ENCODE measurements around the gene OR51I2. TPM values are rescaled to one million over a fixed set of nuclear protein-coding genes. Genes with fewer than 3 reads are reported as not detected.

Gene OR51I2
- total RNA-seq, 1 experiment from 2014 or later = not detected

- no peaks in the 10 kb centered on the region for H3K9me3 ChIP-seq (ENCODE audit: insufficient read depth, low read depth)
- BruUV-seq (replicated peaks) = no TSS peak
- no peaks in the 10 kb centered on the region for H3K4me1 ChIP-seq (replicated peaks; ENCODE audit: insufficient read depth)
- H3F3A ChIP-seq (ENCODE audit: insufficient read depth, low read depth) = no peaks in the 10 kb centered on the region
- H3K36me3 ChIP-seq (ENCODE audit: low read depth) = no peaks in the 10 kb centered on the region
- no peak for TF ChIP-seq EZH2 (IDR thresholded peaks at IDR 0.05; ENCODE audit: low read depth)
- no peak for TF ChIP-seq CTCF (conservative IDR thresholded peaks at IDR 0.05)
- H3K27ac ChIP-seq = no peak overlapping the region
- H2AFZ ChIP-seq = no peak overlapping the region
- no peak for DNase-seq
- CTCF ChIA-PET = no interaction called here
- no peaks in the 10 kb centered on the region for H4K20me1 ChIP-seq (ENCODE audit: insufficient read depth)
- no peak overlapping the region for H3K4me3 ChIP-seq
- intact Hi-C loops (cut with micrococcal nuclease; ENCODE audit: unreplicated experiment) = no loop called here
- H3K4me2 ChIP-seq = no peak overlapping the region
- no peaks in the 10 kb centered on the region for H3K9me2 ChIP-seq (ENCODE audit: insufficient read depth)
- no peaks in the 10 kb centered on the region for H3K27me3 ChIP-seq (ENCODE audit: insufficient read depth, low read depth)
- H3K79me2 ChIP-seq (ENCODE audit: low read depth) = no peaks in the 10 kb centered on the region
- POLR2A ChIA-PET (ENCODE audit: unreplicated experiment) = no interaction called here
These were observed 36.9 kb downstream of the OR51I2 start for GRCh38 chr11:5486003-5486402.

- intact Hi-C loops (cut with micrococcal nuclease; ENCODE audit: unreplicated experiment) = no loop called here
- no TSS peak for BruUV-seq (replicated peaks)
- TF ChIP-seq CTCF (conservative IDR thresholded peaks at IDR 0.05) (no peak), EZH2 (IDR thresholded peaks at IDR 0.05; ENCODE audit: low read depth) (no peak)
- Histone ChIP-seq H4K20me1 (ENCODE audit: insufficient read depth) (no peaks in the 10 kb centered on the region), H3K27me3 (ENCODE audit: insufficient read depth, low read depth) (no peaks in the 10 kb centered on the region), H2AFZ (no peak overlapping the region), H3K4me3 (no peak overlapping the region), H3K4me2 (no peak overlapping the region), H3K9me3 (ENCODE audit: insufficient read depth, low read depth) (no peaks in the 10 kb centered on the region), H3K4me1 (replicated peaks; ENCODE audit: insufficient read depth) (no peaks in the 10 kb centered on the region), H3K79me2 (ENCODE audit: low read depth) (no peaks in the 10 kb centered on the region), H3K36me3 (ENCODE audit: low read depth) (no peaks in the 10 kb centered on the region), H3F3A (ENCODE audit: insufficient read depth, low read depth) (no peaks in the 10 kb centered on the region), H3K9me2 (ENCODE audit: insufficient read depth) (no peaks in the 10 kb centered on the region), H3K27ac (no peak overlapping the region)
- ChIA-PET POLR2A (ENCODE audit: unreplicated experiment) (no interaction called here), CTCF (no interaction called here)
- no peak for DNase-seq
These were observed 37.3 kb downstream of the OR51I2 start for GRCh38 chr11:5486421-5486820.

- no peak for DNase-seq
- TF ChIP-seq CTCF (conservative IDR thresholded peaks at IDR 0.05) (no peak), EZH2 (IDR thresholded peaks at IDR 0.05; ENCODE audit: low read depth) (no peak)
- H3K36me3 ChIP-seq (ENCODE audit: low read depth) = no peaks in the 10 kb centered on the region
- BruUV-seq (replicated peaks) = no TSS peak
- no peak within 1 kb of the TSS for H3K4me3 ChIP-seq
- H3K79me2 ChIP-seq (ENCODE audit: low read depth) = no peaks in the 10 kb centered on the region
- no peak within 1 kb of the TSS for H3K27ac ChIP-seq
- ChIA-PET POLR2A (ENCODE audit: unreplicated experiment) (no interaction called here), CTCF (no interaction called here)
- no peaks in the 10 kb centered on the region for H3K4me1 ChIP-seq (replicated peaks; ENCODE audit: insufficient read depth)
- H2AFZ ChIP-seq = no peak within 1 kb of the TSS
- no peaks in the 10 kb centered on the region for H3K9me3 ChIP-seq (ENCODE audit: insufficient read depth, low read depth)
- H4K20me1 ChIP-seq (ENCODE audit: insufficient read depth) = no peaks in the 10 kb centered on the region
- intact Hi-C loops (cut with micrococcal nuclease; ENCODE audit: unreplicated experiment) = no loop called here
- no peaks in the 10 kb centered on the region for H3K9me2 ChIP-seq (ENCODE audit: insufficient read depth)
- no peak within 1 kb of the TSS for H3K4me2 ChIP-seq
- H3K27me3 ChIP-seq (ENCODE audit: insufficient read depth, low read depth) = no peaks in the 10 kb centered on the region
- no peaks in the 10 kb centered on the region for H3F3A ChIP-seq (ENCODE audit: insufficient read depth, low read depth)
These were observed 39.3 kb downstream of the OR51I2 start, which contains the start of gene OR52D1 for GRCh38 chr11:5488385-5488784. Gene OR52D1 (plus strand): TSS chr11:5488685. CDS start chr11:5488707, 22 bp downstream.
